ENCODE results near the gene FIBIN.

FIBIN gene

GRCh38 chr11:27012234-27012921 lies 18.5 kb downstream of the FIBIN start:
- Histone ChIP-seq H3K9me2 (replicated peaks; ENCODE audit: control insufficient read depth, low read length) (no peaks in the 10 kb centered on the region), H3F3A (ENCODE audit: control insufficient read depth, insufficient read depth) (no peaks in the 10 kb centered on the region), H3K27me3 (ENCODE audit: control insufficient read depth, low read length) (no peaks in the 10 kb centered on the region), H3K4me2 (ENCODE audit: low read length) (no peak overlapping the region), H3K4me3 (ENCODE audit: low read length) (no peak overlapping the region), H3K36me3 (ENCODE audit: control insufficient read depth, low read length) (no peaks in the 10 kb centered on the region), H3K27ac (ENCODE audit: low read depth, low read length) (no peak overlapping the region), H3K4me1 (ENCODE audit: control insufficient read depth, low read length) (no peaks in the 10 kb centered on the region), H3K79me2 (ENCODE audit: control insufficient read depth, low read length) (no peaks in the 10 kb centered on the region), H4K20me1 (ENCODE audit: control insufficient read depth, insufficient read depth, low read depth, low read length) (no peaks in the 10 kb centered on the region), H3K9me3 (ENCODE audit: control insufficient read depth, insufficient read depth, low read length) (no peaks in the 10 kb centered on the region)
- TF ChIP-seq EZH2phosphoT487 (IDR thresholded peaks at IDR 0.05; ENCODE audit: borderline replicate concordance, low read length), result no peak
- no peak for TF ChIP-seq CTCF (IDR thresholded peaks at IDR 0.05; ENCODE audit: low read depth, low read length, poor library complexity, severe bottlenecking)

- no peaks in the 10 kb centered on the region for H3K27me3 ChIP-seq (ENCODE audit: control insufficient read depth, low read length)
- H3K79me2 ChIP-seq (ENCODE audit: control insufficient read depth, low read length), result no peaks in the 10 kb centered on the region
- no peak for TF ChIP-seq CTCF (IDR thresholded peaks at IDR 0.05; ENCODE audit: low read depth, low read length, poor library complexity, severe bottlenecking)
- no peak for TF ChIP-seq EZH2phosphoT487 (IDR thresholded peaks at IDR 0.05; ENCODE audit: borderline replicate concordance, low read length)
- no peaks in the 10 kb centered on the region for H3K9me2 ChIP-seq (replicated peaks; ENCODE audit: control insufficient read depth, low read length)
- no peaks in the 10 kb centered on the region for H3K4me1 ChIP-seq (ENCODE audit: control insufficient read depth, low read length)
- no peaks in the 10 kb centered on the region for H3F3A ChIP-seq (ENCODE audit: control insufficient read depth, insufficient read depth)
- H4K20me1 ChIP-seq (ENCODE audit: control insufficient read depth, insufficient read depth, low read depth, low read length), result no peaks in the 10 kb centered on the region
- H3K9me3 ChIP-seq (ENCODE audit: control insufficient read depth, insufficient read depth, low read length), result no peaks in the 10 kb centered on the region
- no peak overlapping the region for H3K4me2 ChIP-seq (ENCODE audit: low read length)
- H3K4me3 ChIP-seq (ENCODE audit: low read length), result no peak overlapping the region
- no peaks in the 10 kb centered on the region for H3K36me3 ChIP-seq (ENCODE audit: control insufficient read depth, low read length)
- H3K27ac ChIP-seq (ENCODE audit: low read depth, low read length), result no peak overlapping the region
These were observed 20.0 kb downstream of the FIBIN start for GRCh38 chr11:27013781-27014361.

GRCh38 chr11:27018902-27019529 lies 25.1 kb downstream of the FIBIN start:
- TF ChIP-seq CTCF (IDR thresholded peaks at IDR 0.05; ENCODE audit: low read depth, low read length, poor library complexity, severe bottlenecking) (no peak), EZH2phosphoT487 (IDR thresholded peaks at IDR 0.05; ENCODE audit: borderline replicate concordance, low read length) (no peak)
- Histone ChIP-seq H3K27ac (ENCODE audit: low read depth, low read length) (no peak overlapping the region), H3K27me3 (ENCODE audit: control insufficient read depth, low read length) (no peaks in the 10 kb centered on the region), H3K79me2 (ENCODE audit: control insufficient read depth, low read length) (no peaks in the 10 kb centered on the region), H3F3A (ENCODE audit: control insufficient read depth, insufficient read depth) (no peaks in the 10 kb centered on the region), H3K36me3 (ENCODE audit: control insufficient read depth, low read length) (no peaks in the 10 kb centered on the region), H3K4me1 (ENCODE audit: control insufficient read depth, low read length) (no peaks in the 10 kb centered on the region), H3K4me3 (ENCODE audit: low read length) (no peak overlapping the region), H4K20me1 (ENCODE audit: control insufficient read depth, insufficient read depth, low read depth, low read length) (no peaks in the 10 kb centered on the region), H3K9me2 (replicated peaks; ENCODE audit: control insufficient read depth, low read length) (no peaks in the 10 kb centered on the region; the same call in 1 of the 2 replicates), H3K4me2 (ENCODE audit: low read length) (no peak overlapping the region), H3K9me3 (ENCODE audit: control insufficient read depth, insufficient read depth, low read length) (no peaks in the 10 kb centered on the region)

Data from DOHH2 (cell line).